ENCODE data around the gene KCNK3. TPM values are rescaled to one million over a fixed set of nuclear protein-coding genes. Genes with fewer than 3 reads are reported as not detected.

The KCNK3 gene
- total RNA-seq, 1 donor = under 0.01 TPM

DNA sequence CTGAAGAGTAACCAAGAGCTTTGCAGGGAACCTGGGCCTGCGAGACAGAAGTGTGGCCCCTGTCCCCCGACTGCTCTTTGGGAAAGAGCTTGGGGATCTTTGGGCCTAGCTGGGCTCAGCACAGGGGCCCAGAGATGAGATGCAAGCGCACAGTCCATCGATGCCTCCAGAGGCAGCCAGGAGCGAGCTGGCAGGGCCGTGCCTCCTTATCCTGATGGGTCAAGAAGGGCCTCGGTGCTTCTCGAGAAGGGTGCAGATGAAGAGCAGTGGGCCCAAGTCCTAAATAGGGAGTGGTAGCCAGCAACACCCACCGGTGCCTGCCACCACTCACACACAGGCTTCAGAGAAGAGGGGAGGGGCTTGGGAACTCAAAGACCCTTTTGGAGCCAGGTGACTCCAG lies 17.6 kb downstream of the KCNK3 start:
- DNase-seq (ENCODE audit: low read depth in 2 of 3, low spot score in 2 of 3) = no peak

GRCh38 chr2:26710743-26711456 lies 18.4 kb downstream of the KCNK3 start:
- DNase-seq (ENCODE audit: low read depth in 2 of 3, low spot score in 2 of 3) = no peak

- DNase-seq (ENCODE audit: low read depth in 2 of 3, low spot score in 2 of 3) = no peak
Observed at GRCh38 chr2:26711457-26712161, 19.1 kb downstream of the KCNK3 start.

- DNase-seq (ENCODE audit: low read depth in 2 of 3, low spot score in 2 of 3) = no peak
Observed at GRCh38 chr2:26712486-26713465, 20.3 kb downstream of the KCNK3 start.

- no peak for DNase-seq (ENCODE audit: low read depth in 2 of 3, low spot score in 2 of 3)
Observed at GRCh38 chr2:26715528-26716270, 23.2 kb downstream of the KCNK3 start.

DNA sequence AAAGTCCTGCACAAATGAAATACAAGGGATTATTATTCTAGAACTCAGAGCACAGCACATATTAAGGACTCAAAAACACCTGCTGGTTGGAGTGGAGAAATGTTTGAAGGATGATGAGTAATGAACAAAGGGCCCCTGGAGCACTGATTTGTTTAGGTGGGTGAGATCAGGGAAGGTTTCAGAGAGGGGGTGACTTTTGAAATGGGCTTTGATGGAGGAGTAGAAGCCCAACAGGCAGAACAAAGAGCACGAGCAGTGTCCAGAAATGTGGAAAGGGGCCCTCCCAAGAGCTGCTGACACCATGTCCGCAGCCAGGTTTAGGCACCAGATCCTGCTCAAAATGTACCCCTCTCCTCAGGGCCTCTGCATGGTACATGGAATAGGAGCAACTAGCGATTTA lies 23.8 kb downstream of the KCNK3 start:
- no peak for DNase-seq (ENCODE audit: low read depth in 2 of 3, low spot score in 2 of 3)

DNA sequence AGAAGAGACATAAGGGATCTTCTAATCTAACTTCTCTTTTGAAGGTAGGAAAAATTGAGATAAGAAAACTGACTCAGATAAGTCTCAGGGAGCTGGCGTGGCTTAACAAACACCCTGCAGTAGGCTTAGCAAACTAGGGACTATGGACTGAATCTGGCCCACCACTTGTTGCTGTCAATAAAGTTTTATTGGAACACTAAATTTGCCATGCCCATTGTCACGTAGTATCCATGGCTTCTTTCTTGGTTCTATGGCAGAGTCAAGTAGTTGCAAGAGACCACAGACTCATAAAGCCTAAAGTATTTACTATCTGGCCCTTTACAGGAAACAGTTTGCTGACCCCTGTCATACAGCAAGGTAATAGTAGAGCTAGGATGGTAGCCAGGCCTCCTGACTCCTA lies 24.2 kb downstream of the KCNK3 start:
- DNase-seq (ENCODE audit: low read depth in 2 of 3, low spot score in 2 of 3) = no peak

DNA sequence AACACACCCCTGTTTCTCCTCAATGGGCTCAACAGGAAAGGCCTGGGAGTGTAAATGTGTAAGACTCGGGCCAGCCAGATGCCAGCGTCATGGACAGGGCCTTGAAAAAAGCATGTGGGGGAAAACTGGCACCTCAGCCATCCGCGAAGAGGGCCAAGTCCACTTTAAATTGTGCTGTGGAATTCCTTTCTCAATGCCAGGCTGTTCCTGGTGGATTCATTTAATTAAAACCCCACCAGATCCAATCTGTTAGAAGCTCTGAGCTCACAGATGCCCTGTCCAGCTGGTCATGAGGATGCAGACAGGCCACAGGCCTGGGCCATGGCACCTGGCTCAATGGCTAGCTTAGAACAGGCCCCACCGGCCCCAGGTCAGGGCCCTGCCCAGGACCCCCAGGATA lies 24.8 kb downstream of the KCNK3 start:
- no peak for DNase-seq (ENCODE audit: low read depth in 2 of 3, low spot score in 2 of 3)

GRCh38 chr2:26718949-26719686 lies 26.6 kb downstream of the KCNK3 start:
- no peak for DNase-seq (ENCODE audit: low read depth in 2 of 3, low spot score in 2 of 3)

DNA sequence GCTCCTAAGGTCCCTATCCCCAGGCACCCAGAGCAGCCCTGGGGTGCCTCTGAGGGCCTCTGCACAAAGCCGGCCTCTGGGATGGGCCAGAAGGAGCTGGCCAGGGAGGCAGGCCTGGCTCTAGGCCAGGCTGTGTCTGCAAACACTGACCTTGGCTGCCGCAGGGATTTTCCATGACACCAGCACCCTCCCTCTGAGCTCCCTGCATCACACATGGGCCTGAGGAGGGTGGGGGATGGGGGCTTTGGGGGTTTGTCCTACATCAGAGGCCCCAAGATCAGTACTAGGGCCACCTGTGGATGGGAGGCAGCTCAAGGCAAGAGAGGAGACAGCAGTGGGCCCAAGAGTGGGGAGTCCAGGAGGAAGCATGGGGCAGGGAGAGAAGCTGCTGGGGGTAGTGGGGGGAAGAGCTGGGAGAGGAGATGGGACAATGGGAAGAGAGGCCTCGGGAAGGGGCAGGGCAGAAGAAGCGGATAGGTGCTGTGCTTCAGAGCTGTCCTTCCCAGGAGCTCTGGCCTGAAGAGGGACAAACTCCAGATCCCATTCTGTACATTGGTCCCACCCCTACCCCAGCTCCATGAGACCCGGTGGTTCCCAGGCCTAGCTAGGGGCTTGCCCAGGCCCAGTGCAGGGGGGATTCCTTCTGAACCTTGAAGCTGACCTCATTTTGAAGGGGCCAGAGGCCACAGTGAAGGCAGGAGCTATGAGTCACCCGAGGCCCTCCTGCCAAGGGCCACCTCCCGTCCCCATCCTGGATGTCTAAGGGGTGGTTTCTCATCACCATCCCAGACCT lies 28.0 kb downstream of the KCNK3 start:
- DNase-seq (ENCODE audit: low read depth in 2 of 3, low spot score in 2 of 3) = no peak

- no peak for DNase-seq (ENCODE audit: low read depth in 2 of 3, low spot score in 2 of 3)
Observed at GRCh38 chr2:26721115-26722032, 28.9 kb downstream of the KCNK3 start.

- DNase-seq (ENCODE audit: low read depth in 2 of 3, low spot score in 2 of 3) = no peak
Observed at GRCh38 chr2:26722328-26722727, 29.8 kb downstream of the KCNK3 start.

GRCh38 chr2:26722911-26723310 lies 30.4 kb downstream of the KCNK3 start:
- DNase-seq (ENCODE audit: low read depth in 2 of 3, low spot score in 2 of 3) = no peak

- no peak for DNase-seq (ENCODE audit: low read depth in 2 of 3, low spot score in 2 of 3)
Observed at GRCh38 chr2:26723475-26723874, 31.0 kb downstream of the KCNK3 start.

DNA sequence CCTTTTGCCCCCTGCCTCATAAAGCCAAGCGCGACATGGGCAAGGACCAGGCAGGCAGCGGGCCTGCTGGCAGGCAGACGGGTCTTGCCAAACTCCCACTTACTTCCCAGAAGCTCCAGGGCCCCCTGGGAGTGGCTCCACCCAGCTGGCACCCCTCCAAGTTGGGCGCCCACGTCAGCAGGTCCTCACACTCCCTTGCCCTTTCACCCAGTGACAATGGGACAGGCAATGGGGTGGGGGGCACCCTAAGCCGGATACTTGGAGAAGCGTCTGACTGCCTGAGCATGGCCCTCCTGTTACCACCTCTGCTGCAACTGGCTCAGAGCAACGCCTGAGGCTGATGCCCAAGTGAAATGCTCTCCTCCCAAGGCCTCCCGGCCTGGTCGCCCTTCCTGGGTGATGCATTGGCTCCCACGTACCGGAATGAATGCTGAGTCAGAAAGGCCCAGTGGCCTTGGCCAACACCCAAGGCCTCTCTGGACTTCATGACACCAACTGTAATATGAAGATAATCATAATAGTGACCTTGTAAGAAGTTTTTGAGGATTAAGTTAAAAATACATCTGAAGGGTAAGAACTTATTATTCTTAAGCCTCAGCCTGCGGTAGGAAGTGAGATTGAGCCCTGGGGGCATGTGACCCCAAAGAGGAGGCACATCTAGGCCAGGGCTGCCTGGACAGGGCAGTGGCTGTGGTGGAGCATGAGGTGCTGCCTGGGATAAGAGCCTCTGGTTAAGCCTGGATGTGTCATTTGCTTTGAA lies 31.6 kb downstream of the KCNK3 start:
- no peak for DNase-seq (ENCODE audit: low read depth in 2 of 3, low spot score in 2 of 3)

DNA sequence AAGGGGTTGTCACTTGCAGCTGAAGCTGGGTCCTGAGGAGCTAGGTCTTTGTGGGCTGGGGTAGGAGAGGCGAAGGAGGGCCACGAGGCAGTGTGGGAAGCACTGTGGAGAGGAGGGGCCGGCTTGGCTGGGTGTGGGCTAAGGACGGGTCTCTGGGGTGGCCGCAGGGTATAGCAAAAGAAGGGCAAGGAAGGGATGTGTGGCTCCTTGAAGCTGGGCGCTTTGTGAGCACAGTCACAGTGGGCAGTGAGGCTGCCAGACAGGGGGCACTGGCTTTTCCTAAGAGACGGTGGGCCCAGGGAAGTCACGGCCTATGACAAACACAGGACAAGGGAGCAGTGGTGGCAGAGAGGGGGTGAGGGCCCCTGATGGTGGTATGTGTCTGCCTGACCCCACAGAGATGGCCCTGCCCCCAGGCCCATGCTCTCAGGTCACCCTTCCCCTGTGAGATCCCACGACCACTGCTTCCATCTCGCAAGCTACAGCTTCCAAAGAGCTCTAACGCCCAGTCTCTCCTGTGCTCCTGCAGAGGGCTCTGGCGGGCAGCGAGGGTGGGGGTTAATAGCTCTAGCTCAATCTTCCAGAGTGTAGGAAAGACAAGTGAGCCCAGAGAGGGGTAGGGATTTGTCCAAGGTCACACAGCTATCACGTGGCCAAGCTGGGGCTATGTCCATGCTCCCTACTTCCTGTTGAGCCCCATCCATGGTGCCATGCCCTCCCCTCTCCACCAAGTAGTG lies 32.4 kb downstream of the KCNK3 start:
- DNase-seq (ENCODE audit: low read depth in 2 of 3, low spot score in 2 of 3) = no peak

GRCh38 chr2:26725521-26725820 lies 32.9 kb downstream of the KCNK3 start:
- DNase-seq (ENCODE audit: low read depth in 2 of 3, low spot score in 2 of 3) = no peak

Measured in hematopoietic multipotent progenitor cell (in vitro differentiated cells).